Hindlimb muscle (tissue), 1 donor: ENCODE data around the gene RAC3. TPM values are rescaled to one million over a fixed set of nuclear protein-coding genes. Genes with fewer than 3 reads are reported as not detected.

ENCODE experiments used
- DNase-seq: peaks from one replicate; pipeline ENCODE4 v3.0.0-alpha.2; 2013
- polyA plus RNA-seq: library from polyadenylated mRNA; unstranded; fragments of 120-200 nt; gene quantifications from one replicate; pipeline ENCODE4 v1.2.1, GENCODE V29; 2013; ENCODE audit not compliant: insufficient read length

RAC3 gene
- polyA plus RNA-seq, 1 donor: 7.1 TPM

GRCh38 chr17:81999587-81999975 is 31.9 kb upstream of the RAC3 start:
- no peak for DNase-seq

GRCh38 chr17:81999976-82000802 is 31.3 kb upstream of the RAC3 start:
- no peak for DNase-seq

- DNase-seq: no peak
Measured at GRCh38 chr17:82000803-82001570, 30.5 kb upstream of the RAC3 start.

GRCh38 chr17:82001571-82002056 is 29.9 kb upstream of the RAC3 start:
- DNase-seq: no peak

- DNase-seq: no peak
Measured at GRCh38 chr17:82003411-82004381, 27.8 kb upstream of the RAC3 start.

GRCh38 chr17:82004517-82005455 is 26.7 kb upstream of the RAC3 start:
- DNase-seq: no peak

GRCh38 chr17:82005701-82006348 is 25.7 kb upstream of the RAC3 start:
- no peak for DNase-seq

GRCh38 chr17:82006468-82007227 is 24.8 kb upstream of the RAC3 start:
- DNase-seq: no peak

- no peak for DNase-seq
Measured at GRCh38 chr17:82007228-82007494, 24.3 kb upstream of the RAC3 start.

- no peak for DNase-seq
Measured at GRCh38 chr17:82007495-82008257, 23.8 kb upstream of the RAC3 start.

- no peak for DNase-seq
Measured at GRCh38 chr17:82008258-82008940, 23.1 kb upstream of the RAC3 start.

GRCh38 chr17:82008941-82009405 is 22.5 kb upstream of the RAC3 start:
- DNase-seq: no peak

- no peak for DNase-seq
Measured at GRCh38 chr17:82009413-82009812, 22.1 kb upstream of the RAC3 start.

- DNase-seq: no peak
Measured at GRCh38 chr17:82010575-82011525, 20.6 kb upstream of the RAC3 start.

- DNase-seq: no peak
Measured at GRCh38 chr17:82011617-82012187, 19.8 kb upstream of the RAC3 start.

- no peak for DNase-seq
Measured at GRCh38 chr17:82012261-82012639, 19.2 kb upstream of the RAC3 start.

GRCh38 chr17:82012640-82013295 is 18.7 kb upstream of the RAC3 start:
- DNase-seq: no peak
